Measurements from ENCODE around the gene ATP1B4. TPM values are rescaled to one million over a fixed set of nuclear protein-coding genes. Genes with fewer than 3 reads are reported as not detected.
"Not testable (repeated sequence)": the region's sequence is repeated elsewhere in the genome, so short reads cannot be mapped to it uniquely, and the experiment has no call there.

ATP1B4 gene
- total RNA-seq, 5 donors from 2014 or later (not counting 1 experiment from before 2014, with no cell fraction given) = not detected

DNA sequence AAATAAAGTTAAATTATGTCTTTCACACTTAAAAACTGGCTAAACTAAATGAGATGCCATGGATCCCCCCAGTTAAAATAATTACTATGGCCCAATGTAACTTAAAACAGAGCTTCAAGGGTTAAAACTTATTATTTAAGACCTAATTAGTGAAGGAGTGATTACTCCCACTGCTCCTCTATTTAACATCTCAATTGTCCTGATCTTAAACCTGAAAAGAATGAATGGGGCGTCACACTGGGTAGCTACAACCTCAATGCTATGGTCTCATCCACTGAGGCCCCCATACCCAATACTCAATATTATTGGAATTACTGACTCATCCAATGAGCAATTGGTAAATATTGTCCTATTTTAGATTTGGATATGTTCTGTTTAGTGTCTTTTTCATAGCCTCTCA, 29.5 kb upstream of the ATP1B4 start:
- CTCF ChIA-PET = no interaction called here
- DNase-seq (no peak), ATAC-seq (replicated peaks in 1 of 4) (no peak)
- H3K4me1 Mint-ChIP-seq = no peaks in the 10 kb centered on the region
- no peaks in the 10 kb centered on the region for H3K36me3 Mint-ChIP-seq
- Histone ChIP-seq H3K9me3 (no peaks in the 10 kb centered on the region), H3K36me3 (ENCODE audit: control insufficient read depth in 2 of 2, extremely low read depth in 1 of 2, insufficient read depth in 1 of 2, low read length in 1 of 2) (no peaks in the 10 kb centered on the region), H3K27ac (ENCODE audit: low read length) (no peak overlapping the region), H3K4me1 (ENCODE audit: control insufficient read depth in 1 of 2, extremely low read depth in 1 of 2, insufficient read depth in 2 of 2, low read length in 2 of 2) (no peaks in the 10 kb centered on the region), H3K4me3 (ENCODE audit: control insufficient read depth in 1 of 2, extremely low read depth in 1 of 2, low read length in 1 of 2) (no peak overlapping the region), H3K27me3 (replicated peaks in 1 of 2; ENCODE audit: control insufficient read depth in 2 of 2, extremely low read depth in 1 of 2, insufficient read depth in 2 of 2, low read length in 1 of 2) (no peaks in the 10 kb centered on the region)
- H3K27ac Mint-ChIP-seq = no peak overlapping the region
- H3K9me3 Mint-ChIP-seq = peaks cover 5 to 9% (median 7%) of the 10 kb centered on the region in 3 donors
- POLR2A ChIA-PET = no interaction called here
- no CpG with 5 or more reads among the region's 1 CpG for WGBS (ENCODE audit: insufficient coverage)
- H3K4me3 Mint-ChIP-seq = no peak overlapping the region
- peaks cover 2 to 22% of the 10 kb centered on the region in 2 donors for H3K27me3 Mint-ChIP-seq

GRCh38 chrX:120334151-120334550, 27.7 kb upstream of the ATP1B4 start:
- POLR2A ChIA-PET = no interaction called here
- Histone ChIP-seq H3K27ac (ENCODE audit: low read length) (no peak overlapping the region), H3K9me3 (peaks cover 2% of the 10 kb centered on the region), H3K4me1 (ENCODE audit: control insufficient read depth in 1 of 2, extremely low read depth in 1 of 2, insufficient read depth in 2 of 2, low read length in 2 of 2) (no peaks in the 10 kb centered on the region), H3K27me3 (replicated peaks in 1 of 2; ENCODE audit: control insufficient read depth in 2 of 2, extremely low read depth in 1 of 2, insufficient read depth in 2 of 2, low read length in 1 of 2) (no peaks in the 10 kb centered on the region), H3K36me3 (ENCODE audit: control insufficient read depth in 2 of 2, extremely low read depth in 1 of 2, insufficient read depth in 1 of 2, low read length in 1 of 2) (no peaks in the 10 kb centered on the region), H3K4me3 (ENCODE audit: control insufficient read depth in 1 of 2, extremely low read depth in 1 of 2, low read length in 1 of 2) (no peak overlapping the region)
- WGBS (ENCODE audit: insufficient coverage) = no CpG with 5 or more reads among the region's 2 CpGs
- ATAC-seq (replicated peaks in 1 of 4) (no peak), DNase-seq (peak in 2 of 35 experiments; percentile 0 to 9)
- CTCF ChIA-PET = interaction anchor here in 1 of 2 donors (0.5 kb wide), 1 partner anchor 457 kb away, joined by 4 read pairs; no protein-coding TSS in a partner anchor
- peaks cover 8 to 20% (median 17%) of the 10 kb centered on the region in 3 donors for H3K9me3 Mint-ChIP-seq
- H3K4me1 Mint-ChIP-seq = no peaks in the 10 kb centered on the region
- no peak overlapping the region for H3K27ac Mint-ChIP-seq
- no peaks in the 10 kb centered on the region for H3K36me3 Mint-ChIP-seq
- no peak overlapping the region for H3K4me3 Mint-ChIP-seq
- H3K27me3 Mint-ChIP-seq = peaks cover 0 to 20% of the 10 kb centered on the region in 2 donors

DNA sequence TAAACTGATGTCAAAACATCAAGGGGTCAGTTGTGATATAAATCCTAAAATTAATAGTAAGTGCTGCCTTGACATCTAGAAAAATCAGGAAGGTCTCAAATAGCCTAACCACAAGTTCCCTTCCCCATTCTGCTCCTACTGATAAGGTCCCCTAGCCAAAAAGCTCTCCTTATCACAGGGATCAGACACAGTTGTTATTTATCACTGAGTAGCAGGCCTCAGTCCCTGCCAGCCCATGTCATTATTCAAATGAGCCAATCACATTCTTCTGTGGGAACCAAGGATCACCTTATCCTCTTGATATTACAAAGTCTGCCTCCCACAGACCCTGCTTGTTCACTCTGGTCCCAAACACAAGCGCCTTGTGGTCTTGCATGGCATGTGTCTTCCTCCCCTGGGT, 27.3 kb upstream of the ATP1B4 start:
- Histone ChIP-seq H3K4me1 (ENCODE audit: control insufficient read depth in 1 of 2, extremely low read depth in 1 of 2, insufficient read depth in 2 of 2, low read length in 2 of 2) (no peaks in the 10 kb centered on the region), H3K27ac (ENCODE audit: low read length) (no peak overlapping the region), H3K36me3 (ENCODE audit: control insufficient read depth in 2 of 2, extremely low read depth in 1 of 2, insufficient read depth in 1 of 2, low read length in 1 of 2) (no peaks in the 10 kb centered on the region), H3K4me3 (ENCODE audit: control insufficient read depth in 1 of 2, extremely low read depth in 1 of 2, low read length in 1 of 2) (no peak overlapping the region), H3K9me3 (peaks cover 2% of the 10 kb centered on the region), H3K27me3 (replicated peaks in 1 of 2; ENCODE audit: control insufficient read depth in 2 of 2, extremely low read depth in 1 of 2, insufficient read depth in 2 of 2, low read length in 1 of 2) (no peaks in the 10 kb centered on the region)
- no peak for DNase-seq
- Mint-ChIP-seq H3K36me3 (no peaks in the 10 kb centered on the region), H3K9me3 (peaks cover 9 to 22% (median 22%) of the 10 kb centered on the region in 3 donors), H3K27me3 (peaks cover 0 to 15% of the 10 kb centered on the region in 2 donors), H3K27ac (no peak overlapping the region), H3K4me1 (no peaks in the 10 kb centered on the region), H3K4me3 (no peak overlapping the region)
- no peak for ATAC-seq (replicated peaks in 1 of 4)
- no CpG with 5 or more reads among the region's 1 CpG for WGBS (ENCODE audit: insufficient coverage)
- ChIA-PET POLR2A (no interaction called here), CTCF (interaction anchor here in 1 of 2 donors (0.5 kb wide), 1 partner anchor 456 kb away, joined by 4 read pairs; no protein-coding TSS in a partner anchor)

GRCh38 chrX:120335289-120335688, 26.6 kb upstream of the ATP1B4 start:
- Histone ChIP-seq H3K27ac (ENCODE audit: low read length) (no peak overlapping the region), H3K9me3 (peaks cover 2% of the 10 kb centered on the region), H3K36me3 (ENCODE audit: control insufficient read depth in 2 of 2, extremely low read depth in 1 of 2, insufficient read depth in 1 of 2, low read length in 1 of 2) (no peaks in the 10 kb centered on the region), H3K27me3 (replicated peaks in 1 of 2; ENCODE audit: control insufficient read depth in 2 of 2, extremely low read depth in 1 of 2, insufficient read depth in 2 of 2, low read length in 1 of 2) (no peaks in the 10 kb centered on the region), H3K4me1 (ENCODE audit: control insufficient read depth in 1 of 2, extremely low read depth in 1 of 2, insufficient read depth in 2 of 2, low read length in 2 of 2) (no peaks in the 10 kb centered on the region), H3K4me3 (ENCODE audit: control insufficient read depth in 1 of 2, extremely low read depth in 1 of 2, low read length in 1 of 2) (no peak overlapping the region)
- ChIA-PET CTCF (interaction anchor here in 1 of 2 donors (0.7 kb wide), 1 partner anchor 66 kb away, joined by 5 read pairs; no protein-coding TSS in a partner anchor), POLR2A (no interaction called here)
- no peak overlapping the region for H3K27ac Mint-ChIP-seq
- H3K36me3 Mint-ChIP-seq = no peaks in the 10 kb centered on the region
- no peaks in the 10 kb centered on the region for H3K4me1 Mint-ChIP-seq
- H3K4me3 Mint-ChIP-seq = no peak overlapping the region
- peaks cover 0 to 9% of the 10 kb centered on the region in 2 donors for H3K27me3 Mint-ChIP-seq
- H3K9me3 Mint-ChIP-seq = peaks cover 9 to 22% (median 22%) of the 10 kb centered on the region in 3 donors
- WGBS (ENCODE audit: insufficient coverage) = no CpG with 5 or more reads among the region's 2 CpGs
- DNase-seq (no peak), ATAC-seq (replicated peaks in 1 of 4) (no peak)

- H3K36me3 Mint-ChIP-seq = no peaks in the 10 kb centered on the region
- CTCF ChIA-PET = no interaction called here
Measured at GRCh38 chrX:120336899-120337298, 25.0 kb upstream of the ATP1B4 start.

DNA sequence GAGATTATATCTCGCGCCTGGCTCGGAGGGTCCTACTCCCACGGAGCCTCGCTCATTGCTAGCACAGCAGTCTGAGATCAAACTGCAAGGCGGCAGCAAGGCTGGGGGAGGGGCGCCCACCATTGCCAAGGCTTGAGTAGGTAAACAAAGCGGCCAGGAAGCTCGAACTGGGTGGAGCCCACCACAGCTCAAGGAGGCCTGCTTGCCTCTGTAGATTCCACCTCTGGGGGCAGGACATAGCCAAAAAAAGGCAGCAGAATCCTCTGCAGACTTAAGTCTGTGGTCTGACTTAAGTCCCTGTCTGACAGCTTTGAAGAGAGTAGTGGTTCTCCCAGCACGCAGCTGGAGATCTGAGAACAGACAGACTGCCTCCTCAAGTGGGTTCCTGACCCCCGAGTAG, 17.3 kb upstream of the ATP1B4 start:
- H3K27ac Mint-ChIP-seq; H3K4me1 Mint-ChIP-seq; H3K4me3 Mint-ChIP-seq; H3K36me3 ChIP-seq (ENCODE audit: control insufficient read depth in 2 of 2, extremely low read depth in 1 of 2, insufficient read depth in 1 of 2, low read length in 1 of 2); POLR2A ChIA-PET; H3K9me3 Mint-ChIP-seq; H3K9me3 ChIP-seq; H3K36me3 Mint-ChIP-seq; H3K27ac ChIP-seq (ENCODE audit: low read length); H3K27me3 ChIP-seq (replicated peaks in 1 of 2; ENCODE audit: control insufficient read depth in 2 of 2, extremely low read depth in 1 of 2, insufficient read depth in 2 of 2, low read length in 1 of 2); H3K4me1 ChIP-seq (ENCODE audit: control insufficient read depth in 1 of 2, extremely low read depth in 1 of 2, insufficient read depth in 2 of 2, low read length in 2 of 2); H3K4me3 ChIP-seq (ENCODE audit: control insufficient read depth in 1 of 2, extremely low read depth in 1 of 2, low read length in 1 of 2): not testable (repeated sequence)
- ATAC-seq (replicated peaks in 1 of 4) (peak in 2 of 4 experiments; percentile 47 to 48), DNase-seq (peak in 21 of 35 experiments; percentile 0 to 35 (median 19))
- peaks cover 8 to 26% of the 10 kb centered on the region in 2 donors for H3K27me3 Mint-ChIP-seq
- CTCF ChIA-PET = interaction anchor here in 1 of 2 donors (0.6 kb wide), 1 partner anchor 19 kb away, joined by 6 read pairs; no protein-coding TSS in a partner anchor
- WGBS (ENCODE audit: insufficient coverage) = no CpG with 5 or more reads among the region's 11 CpGs

More at GRCh38 chrX:120336899-120337298, 25.0 kb upstream of the ATP1B4 start:
- Histone ChIP-seq H3K4me1 (ENCODE audit: control insufficient read depth in 1 of 2, extremely low read depth in 1 of 2, insufficient read depth in 2 of 2, low read length in 2 of 2) (no peaks in the 10 kb centered on the region), H3K4me3 (ENCODE audit: control insufficient read depth in 1 of 2, extremely low read depth in 1 of 2, low read length in 1 of 2) (no peak overlapping the region), H3K36me3 (ENCODE audit: control insufficient read depth in 2 of 2, extremely low read depth in 1 of 2, insufficient read depth in 1 of 2, low read length in 1 of 2) (no peaks in the 10 kb centered on the region), H3K27me3 (replicated peaks in 1 of 2; ENCODE audit: control insufficient read depth in 2 of 2, extremely low read depth in 1 of 2, insufficient read depth in 2 of 2, low read length in 1 of 2) (no peaks in the 10 kb centered on the region), H3K27ac (ENCODE audit: low read length) (no peak overlapping the region), H3K9me3 (peaks cover 2% of the 10 kb centered on the region)
- POLR2A ChIA-PET = no interaction called here
- DNase-seq (no peak), ATAC-seq (replicated peaks in 1 of 4) (no peak)
- no peak overlapping the region for H3K4me3 Mint-ChIP-seq
- H3K27ac Mint-ChIP-seq = no peak overlapping the region
- H3K27me3 Mint-ChIP-seq = peaks cover 0 to 10% of the 10 kb centered on the region in 2 donors
- peaks cover 9 to 22% (median 22%) of the 10 kb centered on the region in 3 donors for H3K9me3 Mint-ChIP-seq
- no peaks in the 10 kb centered on the region for H3K4me1 Mint-ChIP-seq
